Stomach (tissue), 9 donors: ENCODE measurements around the gene TUBGCP3. TPM values are rescaled to one million over a fixed set of nuclear protein-coding genes. Genes with fewer than 3 reads are reported as not detected.
A peak's percentile ranks its signal among the peaks of the same experiment; 100 is the strongest.

Experiments used
- DNase-seq, 2 donors: peaks; one replicate each; pipeline versions ENCODE4 v3.0.0 to v3.0.0-alpha.2; 2013 to 2019
- H3K27ac ChIP-seq, 5 donors: fragments of 200-600 bp in 4 of 5; sonication (generic) in 4 of 5; one replicate each; pipeline ENCODE4 v1.5.1; 2013 to 2019; ENCODE audit warnings: mild to moderate bottlenecking in 1 of 5, moderate library complexity in 1 of 5
- H3K27me3 ChIP-seq, 3 donors: fragments of 200-600 bp; sonication (generic); one replicate each; pipeline ENCODE4 v1.5.1; 2017 to 2019; ENCODE audit warnings: mixed run types in 1 of 3
- H3K36me3 ChIP-seq, 4 donors: fragments of 200-600 bp; sonication (generic); 1 replicate in 3 of 4; 2 replicates in 1 of 4; pipeline ENCODE4 v1.5.1; 2016 to 2019
- H3K4me1 ChIP-seq, 4 donors: fragments of 200-600 bp; sonication (generic); one replicate each; pipeline ENCODE4 v1.5.1; 2016 to 2019
- H3K4me3 ChIP-seq, 4 donors: fragments of 200-600 bp; sonication (generic) in 3 of 4; one replicate each; pipeline ENCODE4 v1.5.1; 2016 to 2019; ENCODE audit warnings: mild to moderate bottlenecking in 1 of 4
- H3K9me3 ChIP-seq, 4 donors: fragments of 200-600 bp; sonication (generic); one replicate each; pipeline ENCODE4 v1.5.1; 2016 to 2019
- EP300 ChIP-seq: sonication (generic); formaldehyde crosslinking; IDR thresholded peaks from one replicate; pipeline ENCODE4 v1.6.1; 2017; ENCODE audit warnings: antibody characterized with exemption
- POLR2A ChIP-seq, 4 donors: fragments of 450-650 bp; IDR thresholded peaks; one replicate each; pipeline ENCODE4 v1.6.1; 2016; ENCODE audit warnings: antibody characterized with exemption in 4 of 4, control low read depth in 2 of 4, mild to moderate bottlenecking in 1 of 4, moderate library complexity in 1 of 4
- POLR2AphosphoS5 ChIP-seq, 3 donors: sonication (generic); formaldehyde crosslinking; IDR thresholded peaks; one replicate each; pipeline ENCODE4 v1.6.1; 2016; ENCODE audit warnings: antibody characterized with exemption in 3 of 3
- WGBS, 5 donors: extraction: QIAGEN DNeasy Blood & Tissue Kit in 3 of 5; methylation state at CpG; one replicate each; pipeline versions ENCODE4 v1.1.5 to v1.1.7; 2013 to 2018; 5-methylcytosine and 5-hydroxymethylcytosine counted together
- intact Hi-C: fragments of 100-400 bp; cut with DNase I; formaldehyde crosslinking; loops from one replicate; pipeline ENCODE4 v1.15.1; 2023; ENCODE audit warnings: low total_unique reads
- polyA plus RNA-seq, 3 donors: library from polyadenylated mRNA; stranded (reverse); fragments of 200-250 nt; gene quantifications; one replicate each; pipeline ENCODE4 v1.2.3, GENCODE V29; 2013
- total RNA-seq, 5 donors: library from RNA; depleted of rRNA; stranded (reverse); fragments of >200 nt; gene quantifications; one replicate each; pipeline versions ENCODE4 v1.1.0 to v1.2.3, GENCODE V29; 2014 to 2016
- TF ChIP-seq, protein P1 (sequence below), 7 experiments: fragments of 450-650 bp in 4 of 7; fragments of 200-600 bp in 3 of 7; sonication (generic) in 3 of 7; IDR thresholded peaks; one replicate each; pipeline ENCODE4 v1.5.1; 2016 to 2019; ENCODE audit warnings: antibody characterized with exemption in 7 of 7, control low read depth in 2 of 7, mild to moderate bottlenecking in 1 of 7
- donor health status: healthy with polysubstance abuse.
- donor health status: Bipolar disorder and iron deficiency.
- donor health status: healthy.

Gene TUBGCP3
- total and polyA plus RNA-seq, 8 donors, result 7.8 to 49.6 (median 15.2) TPM

DNA sequence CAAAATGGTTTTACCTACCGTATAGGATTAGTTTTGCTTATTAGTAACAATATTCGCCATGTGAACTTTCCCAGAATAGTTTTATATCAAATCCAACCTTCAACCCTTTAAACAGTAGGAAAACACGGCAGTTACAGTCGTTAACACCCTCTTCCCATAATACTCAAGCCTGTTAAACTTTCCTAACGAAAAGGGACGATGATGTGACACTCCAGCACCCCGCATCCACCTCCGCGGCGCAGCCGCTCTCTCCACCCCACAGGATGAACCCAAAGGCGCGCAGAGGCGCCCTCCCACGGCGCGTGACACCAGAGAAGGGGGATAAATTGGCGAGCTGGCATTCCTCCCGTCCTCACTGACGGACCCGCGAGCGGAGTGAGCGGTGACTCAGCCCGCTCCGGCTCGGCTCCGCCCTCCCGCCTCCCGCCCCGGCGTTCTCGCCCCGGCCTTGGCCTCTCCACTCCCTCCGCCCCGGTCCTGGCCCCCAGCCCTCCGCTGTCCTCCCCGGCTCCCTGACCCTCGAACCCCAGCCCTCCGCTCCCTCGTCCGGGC is 665 bp downstream of the TUBGCP3 start:
- DNase-seq, result peak; percentile 82 to 93
- Histone ChIP-seq H3K9me3 (no peaks in the 10 kb centered on the region), H3K27ac (peak overlapping the region; percentile 96 to 98 (median 98)), H3K4me1 (peaks cover 10 to 51% (median 30%) of the 10 kb centered on the region in 4 donors), H3K36me3 (no peaks in the 10 kb centered on the region), H3K4me3 (peak overlapping the region; percentile 87 to 94 (median 93)), H3K27me3 (no peaks in the 10 kb centered on the region)
- WGBS, 5 donors, result 0 to 1% (median 1%) methylated on average over 19 to 42 of the region's 42 CpGs
- intact Hi-C loops, result no loop called here
- TF ChIP-seq POLR2AphosphoS5 (IDR thresholded peaks at IDR 0.05), result peak in 2 of 3 donors; percentile 55 to 67
- TF ChIP-seq, protein P1, sequence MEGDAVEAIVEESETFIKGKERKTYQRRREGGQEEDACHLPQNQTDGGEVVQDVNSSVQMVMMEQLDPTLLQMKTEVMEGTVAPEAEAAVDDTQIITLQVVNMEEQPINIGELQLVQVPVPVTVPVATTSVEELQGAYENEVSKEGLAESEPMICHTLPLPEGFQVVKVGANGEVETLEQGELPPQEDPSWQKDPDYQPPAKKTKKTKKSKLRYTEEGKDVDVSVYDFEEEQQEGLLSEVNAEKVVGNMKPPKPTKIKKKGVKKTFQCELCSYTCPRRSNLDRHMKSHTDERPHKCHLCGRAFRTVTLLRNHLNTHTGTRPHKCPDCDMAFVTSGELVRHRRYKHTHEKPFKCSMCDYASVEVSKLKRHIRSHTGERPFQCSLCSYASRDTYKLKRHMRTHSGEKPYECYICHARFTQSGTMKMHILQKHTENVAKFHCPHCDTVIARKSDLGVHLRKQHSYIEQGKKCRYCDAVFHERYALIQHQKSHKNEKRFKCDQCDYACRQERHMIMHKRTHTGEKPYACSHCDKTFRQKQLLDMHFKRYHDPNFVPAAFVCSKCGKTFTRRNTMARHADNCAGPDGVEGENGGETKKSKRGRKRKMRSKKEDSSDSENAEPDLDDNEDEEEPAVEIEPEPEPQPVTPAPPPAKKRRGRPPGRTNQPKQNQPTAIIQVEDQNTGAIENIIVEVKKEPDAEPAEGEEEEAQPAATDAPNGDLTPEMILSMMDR (IDR thresholded peaks at IDR 0.05), result no peak

DNA sequence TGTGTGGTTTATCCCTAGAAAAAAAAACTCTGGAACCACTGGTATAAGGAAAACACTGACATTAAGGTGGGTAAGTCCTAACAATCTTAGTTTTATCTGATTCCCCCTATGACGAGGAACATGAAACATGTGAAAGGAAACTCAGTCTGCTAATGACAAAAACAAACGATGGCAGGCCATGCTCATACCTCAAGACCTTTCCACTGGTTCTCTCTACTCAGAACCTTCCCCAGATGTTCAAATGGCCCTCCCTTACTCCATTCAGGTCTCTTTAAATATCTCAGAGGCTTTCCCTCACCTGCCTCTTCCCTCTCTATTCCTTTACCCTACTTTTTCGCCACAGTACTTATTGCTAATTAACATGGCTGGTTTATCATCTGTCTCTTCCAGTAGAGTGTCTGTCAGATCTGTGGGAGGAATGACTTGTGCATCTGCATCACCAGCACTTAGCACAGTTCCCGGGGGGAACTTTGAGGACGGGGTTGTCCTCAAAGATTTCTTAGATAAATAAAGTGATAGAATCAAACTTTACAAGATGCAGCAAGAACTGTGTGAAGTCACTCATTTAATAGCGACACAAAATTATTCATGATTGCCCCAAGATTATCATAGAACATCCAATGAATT is 1.5 kb downstream of the TUBGCP3 start:
- 66 to 75% (median 73%) methylated on average over 6 of the region's 6 CpGs for WGBS, 5 donors
- Histone ChIP-seq H3K4me1 (peaks cover 10 to 54% (median 31%) of the 10 kb centered on the region in 4 donors), H3K27me3 (no peaks in the 10 kb centered on the region), H3K4me3 (peak overlapping the region; percentile 87 to 94 (median 93)), H3K36me3 (no peaks in the 10 kb centered on the region), H3K9me3 (no peaks in the 10 kb centered on the region), H3K27ac (peak overlapping the region in 4 of 5 donors; percentile 97 to 98 (median 98))
- intact Hi-C loops, result no loop called here
- no peak for DNase-seq
- TF ChIP-seq, protein P1 (IDR thresholded peaks at IDR 0.05), result no peak
- no peak for TF ChIP-seq POLR2AphosphoS5 (IDR thresholded peaks at IDR 0.05)
- no peak for TF ChIP-seq POLR2A (IDR thresholded peaks at IDR 0.05)
- no peak for TF ChIP-seq EP300

DNA sequence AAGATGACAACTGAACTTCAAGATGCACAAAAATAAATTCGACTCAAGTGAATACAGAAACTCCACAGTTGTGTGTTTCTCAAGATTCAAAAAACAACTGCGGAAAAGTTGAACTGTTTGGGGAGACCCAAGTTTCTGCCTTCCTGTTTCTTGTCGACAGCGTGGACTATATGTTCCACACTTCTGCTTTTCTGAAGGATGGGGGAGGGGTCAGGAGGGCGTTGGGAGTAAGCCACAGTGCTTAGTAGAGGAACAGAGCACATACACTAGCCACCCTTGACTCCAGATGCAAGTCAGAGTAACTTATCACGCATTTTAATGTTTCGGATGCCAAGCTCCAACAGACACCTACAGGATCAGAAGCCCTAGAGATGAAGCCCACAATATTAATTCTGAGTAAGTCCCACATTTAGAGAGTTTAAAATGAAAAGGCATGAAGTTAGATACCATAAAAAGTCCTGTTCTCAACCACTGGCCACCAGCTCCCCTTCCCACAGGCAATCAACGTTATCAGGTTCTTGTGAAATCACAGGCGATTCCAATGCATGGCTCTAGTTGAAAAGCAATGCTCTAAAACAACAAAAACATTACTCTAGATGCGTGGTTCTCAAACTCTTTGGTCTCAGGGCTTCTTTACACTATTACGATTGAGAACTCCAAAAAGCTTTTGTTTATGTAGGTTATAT is 4.2 kb downstream of the TUBGCP3 start:
- H3K27ac ChIP-seq, result peak overlapping the region in 2 of 5 donors; percentile 46 to 47
- no peak overlapping the region for H3K4me3 ChIP-seq
- intact Hi-C loops, result no loop called here

DNA sequence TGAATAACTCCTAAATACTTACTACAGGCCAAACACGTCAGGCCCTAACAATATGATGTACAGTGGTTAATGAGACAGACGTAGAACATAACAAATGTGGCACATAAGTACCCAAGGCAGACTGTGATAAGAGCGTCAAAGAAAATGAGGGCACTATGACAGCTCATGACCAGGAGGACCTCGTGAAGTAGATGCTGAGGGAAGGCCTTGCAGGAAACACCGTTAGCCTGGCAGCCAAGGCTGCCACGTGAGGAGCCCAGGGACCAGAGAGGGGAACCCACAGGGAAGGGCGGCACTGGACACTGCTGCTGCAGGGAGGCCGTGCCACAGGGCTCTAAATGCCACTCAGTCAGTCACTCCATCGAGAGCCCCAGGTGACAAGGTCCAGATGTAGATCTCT is 5.7 kb downstream of the TUBGCP3 start:
- Histone ChIP-seq H3K36me3 (no peaks in the 10 kb centered on the region), H3K4me1 (peaks cover 10 to 52% (median 27%) of the 10 kb centered on the region in 4 donors), H3K4me3 (no peak overlapping the region), H3K27me3 (no peaks in the 10 kb centered on the region), H3K9me3 (no peaks in the 10 kb centered on the region), H3K27ac (no peak overlapping the region)
- WGBS, 5 donors, result 69 to 90% (median 85%) methylated on average over 9 of the region's 9 CpGs
- DNase-seq, result no peak
- intact Hi-C loops, result no loop called here
- TF ChIP-seq POLR2A (IDR thresholded peaks at IDR 0.05) (no peak), EP300 (no peak), POLR2AphosphoS5 (IDR thresholded peaks at IDR 0.05) (no peak)
- TF ChIP-seq, protein P1 (IDR thresholded peaks at IDR 0.05), result no peak

More for the DNA sequence above, 4.2 kb downstream of the TUBGCP3 start:
- no peak for TF ChIP-seq EP300
- TF ChIP-seq, protein P1 (IDR thresholded peaks at IDR 0.05), result no peak
- TF ChIP-seq POLR2A (IDR thresholded peaks at IDR 0.05), result no peak
- TF ChIP-seq POLR2AphosphoS5 (IDR thresholded peaks at IDR 0.05), result no peak
- no peaks in the 10 kb centered on the region for H3K9me3 ChIP-seq
- no peaks in the 10 kb centered on the region for H3K36me3 ChIP-seq
- no peaks in the 10 kb centered on the region for H3K27me3 ChIP-seq
- 85 to 90% (median 87%) methylated on average over 11 of the region's 11 CpGs for WGBS, 5 donors
- H3K4me1 ChIP-seq, result peaks cover 10 to 59% (median 33%) of the 10 kb centered on the region in 4 donors
- peak in 1 of 2 donors; percentile 48 for DNase-seq
